ENCODE measurements around the gene BCDIN3D. TPM values are rescaled to one million over a fixed set of nuclear protein-coding genes. Genes with fewer than 3 reads are reported as not detected.

BCDIN3D gene
- total and polyA plus RNA-seq, 2 donors (not counting 3 experiments of a cell fraction or from before 2014, with no cell fraction given), result 1.8 to 3.1 TPM

GRCh38 chr12:49874142-49874897, 31.4 kb upstream of the BCDIN3D start:
- H3K27ac ChIP-seq (ENCODE audit: insufficient read depth, low read depth, low read length), result no peak overlapping the region
- POLR2A ChIA-PET, result no interaction called here
- FAIRE-seq, result no peak
- CTCF ChIA-PET, result interaction anchor here (1.4 to 1.6 kb wide), 2 partner anchors 20 to 94 kb away, joined by 4 to 6 read pairs; no protein-coding TSS in a partner anchor
- H3K4me2 ChIP-seq (ENCODE audit: insufficient read depth, low read length), result no peak overlapping the region
- no peak overlapping the region for H2AFZ ChIP-seq (ENCODE audit: low read depth, low read length)
- H3K27me3 ChIP-seq (ENCODE audit: control insufficient read depth in 2 of 2, insufficient read depth in 2 of 2, low read length in 2 of 2), result peaks cover 0 to 6% of the 10 kb centered on the region in 2 experiments
- TF ChIP-seq MYC (IDR thresholded peaks at IDR 0.05; ENCODE audit: low read depth, low read length) (no peak), JUN (IDR thresholded peaks at IDR 0.05; ENCODE audit: borderline replicate concordance, insufficient read depth, insufficient read length, low read depth) (no peak)
- no peaks in the 10 kb centered on the region for H3K36me3 ChIP-seq (ENCODE audit: control insufficient read depth in 2 of 2, extremely low read depth in 1 of 2, insufficient read depth in 2 of 2, low read length in 2 of 2)
- H3K79me2 ChIP-seq (ENCODE audit: control insufficient read depth, insufficient read depth, low read length), result no peaks in the 10 kb centered on the region
- H3K9ac ChIP-seq (replicated peaks; ENCODE audit: extremely low read depth, insufficient read depth, low read length), result no peak overlapping the region
- dilution Hi-C loops (cut with MboI; ENCODE audit: extremely low pct_ligation_motif_present, low sequenced_read_pairs) (no loop called here), intact Hi-C loops (cut with micrococcal nuclease) (no loop called here)
- H4K20me1 ChIP-seq (replicated peaks; ENCODE audit: control insufficient read depth, extremely low read depth, insufficient read depth, low read length), result no peaks in the 10 kb centered on the region
- no peaks in the 10 kb centered on the region for H3K9me3 ChIP-seq (replicated peaks; ENCODE audit: control insufficient read depth, insufficient read depth, low read length)
- no peaks in the 10 kb centered on the region for H3K9me1 ChIP-seq (replicated peaks; ENCODE audit: control insufficient read depth, extremely low read depth, insufficient read depth, low read length)
- peaks cover 5% of the 10 kb centered on the region for H3K4me1 ChIP-seq (ENCODE audit: control insufficient read depth, extremely low read depth, insufficient read depth, low read length)
- no peak overlapping the region for H3K4me3 ChIP-seq (replicated peaks in 1 of 3; ENCODE audit: insufficient read depth in 1 of 3, low read depth in 1 of 3, low read length in 3 of 3)
- DNase-seq (ENCODE audit: low read depth, low spot score), result no peak
- BruUV-seq (replicated peaks), result no TSS peak

GRCh38 chr12:49873361-49873934, 30.5 kb upstream of the BCDIN3D start:
- Histone ChIP-seq H3K9me1 (replicated peaks; ENCODE audit: control insufficient read depth, extremely low read depth, insufficient read depth, low read length) (no peaks in the 10 kb centered on the region), H3K4me2 (ENCODE audit: insufficient read depth, low read length) (no peak overlapping the region), H3K9ac (replicated peaks; ENCODE audit: extremely low read depth, insufficient read depth, low read length) (no peak overlapping the region), H3K27ac (ENCODE audit: insufficient read depth, low read depth, low read length) (no peak overlapping the region), H4K20me1 (replicated peaks; ENCODE audit: control insufficient read depth, extremely low read depth, insufficient read depth, low read length) (no peaks in the 10 kb centered on the region), H3K4me1 (ENCODE audit: control insufficient read depth, extremely low read depth, insufficient read depth, low read length) (peaks cover 14% of the 10 kb centered on the region), H2AFZ (ENCODE audit: low read depth, low read length) (no peak overlapping the region), H3K9me3 (replicated peaks; ENCODE audit: control insufficient read depth, insufficient read depth, low read length) (no peaks in the 10 kb centered on the region), H3K27me3 (ENCODE audit: control insufficient read depth in 2 of 2, insufficient read depth in 2 of 2, low read length in 2 of 2) (peaks cover 0 to 6% of the 10 kb centered on the region in 2 experiments), H3K79me2 (ENCODE audit: control insufficient read depth, insufficient read depth, low read length) (no peaks in the 10 kb centered on the region), H3K4me3 (replicated peaks in 1 of 3; ENCODE audit: insufficient read depth in 1 of 3, low read depth in 1 of 3, low read length in 3 of 3) (no peak overlapping the region), H3K36me3 (ENCODE audit: control insufficient read depth in 2 of 2, extremely low read depth in 1 of 2, insufficient read depth in 2 of 2, low read length in 2 of 2) (no peaks in the 10 kb centered on the region)
- DNase-seq (ENCODE audit: low read depth, low spot score), result no peak
- dilution Hi-C loops (cut with MboI; ENCODE audit: extremely low pct_ligation_motif_present, low sequenced_read_pairs) (no loop called here), intact Hi-C loops (cut with micrococcal nuclease) (no loop called here)
- FAIRE-seq, result no peak
- no TSS peak for BruUV-seq (replicated peaks)
- ChIA-PET POLR2A (no interaction called here), CTCF (interaction anchor here (1.6 to 2.4 kb wide), 3 partner anchors 70 to 94 kb away, joined by 4 to 12 read pairs (median 6); no protein-coding TSS in a partner anchor)
- TF ChIP-seq MAX (IDR thresholded peaks at IDR 0.05; ENCODE audit: insufficient read depth, insufficient read length) (no peak), EZH2 (IDR thresholded peaks at IDR 0.05; ENCODE audit: borderline replicate concordance, low read depth, low read length, severe bottlenecking) (no peak), CTCF (IDR thresholded peaks at IDR 0.05; ENCODE audit: extremely low read depth in 1 of 2, insufficient read depth in 1 of 2, low read depth in 1 of 2, low read length in 2 of 2) (no peak), JUN (IDR thresholded peaks at IDR 0.05; ENCODE audit: borderline replicate concordance, insufficient read depth, insufficient read length, low read depth) (no peak), FOS (IDR thresholded peaks at IDR 0.05; ENCODE audit: borderline replicate concordance, insufficient read depth, low read length) (no peak), POLR2A (IDR thresholded peaks at IDR 0.05; ENCODE audit: low read depth, low read length) (no peak), GATA2 (IDR thresholded peaks at IDR 0.05; ENCODE audit: insufficient read depth, insufficient read length, low read depth, low read length) (no peak), MYC (IDR thresholded peaks at IDR 0.05; ENCODE audit: low read depth, low read length) (no peak), POLR2AphosphoS5 (IDR thresholded peaks at IDR 0.05; ENCODE audit: insufficient read depth, low read depth, low read length) (no peak)
